ENCODE measurements around the gene SFXN4.
A peak's percentile ranks its signal among the peaks of the same experiment; 100 is the strongest.
"Not testable (repeated sequence)": the region's sequence is repeated elsewhere in the genome, so short reads cannot be mapped to it uniquely, and the experiment has no call there.

The SFXN4 gene

DNA sequence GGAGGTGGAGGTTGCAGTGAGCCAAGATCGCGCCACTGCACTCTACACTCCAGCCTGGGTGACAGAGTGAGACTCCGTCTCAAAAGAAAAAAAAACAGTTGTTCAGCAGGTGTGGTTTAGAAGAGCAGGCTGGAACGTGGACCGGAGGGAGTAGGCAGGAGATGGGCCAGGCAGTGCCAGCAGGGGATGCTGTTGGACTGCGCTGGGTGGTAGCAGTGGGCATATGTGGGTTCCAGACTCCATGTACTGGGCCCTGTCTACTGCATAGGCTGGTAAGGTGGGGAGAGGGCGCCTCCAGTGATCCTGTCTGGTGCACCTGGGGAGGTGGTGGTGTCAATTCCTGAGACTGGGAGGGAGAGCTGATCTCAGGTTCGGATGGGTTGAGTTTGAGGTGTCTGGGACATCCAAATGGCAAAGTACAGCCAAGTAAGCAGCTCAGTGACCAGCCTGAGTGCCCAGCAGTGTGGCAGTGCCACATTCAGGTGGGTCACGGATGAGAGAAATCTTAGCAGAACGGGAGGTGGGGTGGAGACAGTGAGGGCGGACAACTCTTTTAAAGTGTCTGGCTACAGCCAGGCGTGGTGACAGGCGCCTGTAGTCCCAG is 25.9 kb downstream of the SFXN4 start:
- peak; percentile 41 for DNase-seq

DNA sequence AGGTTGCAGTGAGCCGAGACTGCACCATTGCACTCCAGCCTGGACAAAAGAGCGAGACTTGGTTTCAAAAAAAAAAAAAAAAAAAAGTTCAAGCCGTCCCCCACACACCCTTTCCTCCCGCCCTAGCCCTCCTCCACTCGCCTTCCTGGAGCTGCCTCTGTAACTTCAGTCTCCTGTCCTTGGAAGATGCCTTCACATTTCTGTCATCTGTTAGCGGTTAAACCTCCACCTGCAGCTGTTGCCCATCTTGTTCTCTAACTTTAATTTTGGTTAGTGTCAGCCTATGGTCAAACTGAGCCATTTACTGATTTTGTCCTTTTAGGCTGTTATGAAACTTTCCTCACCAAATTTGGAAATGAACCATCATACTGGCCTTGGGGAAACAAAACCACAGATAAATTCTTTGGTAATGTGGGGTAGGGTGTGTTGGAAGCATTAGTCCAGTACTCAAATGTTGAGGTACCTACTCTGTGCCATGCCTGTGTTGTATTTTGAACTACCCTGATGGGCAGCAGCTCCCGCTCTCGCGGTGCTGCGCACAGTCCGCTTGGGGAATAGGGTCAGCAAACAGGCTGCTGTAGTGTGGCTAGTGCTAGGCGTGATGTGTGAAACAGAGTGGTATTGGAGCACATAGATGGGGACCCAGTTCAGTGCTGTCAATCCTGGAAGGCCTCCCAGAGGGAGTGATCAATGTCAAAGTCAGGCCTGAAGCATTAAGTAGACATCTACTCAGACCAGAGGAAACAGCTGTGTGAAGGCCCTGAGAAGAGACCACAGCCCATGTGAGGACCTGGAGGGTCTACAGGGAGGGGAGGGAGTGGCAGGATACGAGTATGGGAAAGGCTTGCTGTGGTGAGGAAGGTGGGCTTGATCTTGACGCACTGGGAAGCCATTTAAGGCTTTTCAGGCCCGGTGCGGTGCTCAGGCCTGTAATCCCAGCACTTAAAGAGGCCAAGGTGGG is 26.9 kb downstream of the SFXN4 start:
- no peak for DNase-seq

DNA sequence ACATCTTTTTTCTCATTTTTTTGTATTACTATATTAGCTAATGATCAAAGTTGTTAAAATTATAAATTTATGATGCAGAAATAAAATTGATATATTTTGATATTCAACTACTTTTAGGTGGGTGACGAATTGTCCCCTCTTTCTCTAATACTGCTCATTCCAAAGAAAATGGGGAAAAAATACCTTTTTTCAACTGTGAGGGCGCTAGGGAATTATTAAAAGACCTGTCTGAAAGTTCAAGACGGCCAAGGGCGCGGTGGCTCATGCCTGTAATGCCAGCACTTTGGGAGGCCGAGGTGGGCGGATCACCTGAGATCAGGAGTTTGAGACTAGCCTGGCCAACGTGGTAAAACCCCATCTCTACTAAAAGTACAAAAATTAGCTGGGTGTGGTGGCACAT is 27.6 kb downstream of the SFXN4 start:
- not testable (repeated sequence) for DNase-seq

DNA sequence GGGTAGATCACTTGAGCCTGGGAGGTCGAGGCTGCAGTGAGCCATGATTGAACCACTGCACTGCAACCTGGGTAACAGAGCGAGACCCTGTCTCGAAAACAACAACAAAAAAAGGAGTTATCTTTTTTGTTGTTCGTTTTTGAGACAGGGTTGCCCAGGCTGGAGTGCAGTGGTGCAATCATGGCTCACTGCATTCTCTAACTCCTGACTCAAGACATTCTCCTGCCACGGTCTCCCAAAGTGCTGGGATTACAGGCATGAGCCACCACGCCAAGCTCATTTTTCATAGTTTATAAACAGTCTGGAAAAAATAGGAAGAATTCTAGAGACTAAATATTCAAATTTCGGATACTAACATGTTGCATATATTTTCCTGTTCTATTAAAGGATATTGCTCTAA is 29.4 kb downstream of the SFXN4 start:
- no peak for DNase-seq

DNA sequence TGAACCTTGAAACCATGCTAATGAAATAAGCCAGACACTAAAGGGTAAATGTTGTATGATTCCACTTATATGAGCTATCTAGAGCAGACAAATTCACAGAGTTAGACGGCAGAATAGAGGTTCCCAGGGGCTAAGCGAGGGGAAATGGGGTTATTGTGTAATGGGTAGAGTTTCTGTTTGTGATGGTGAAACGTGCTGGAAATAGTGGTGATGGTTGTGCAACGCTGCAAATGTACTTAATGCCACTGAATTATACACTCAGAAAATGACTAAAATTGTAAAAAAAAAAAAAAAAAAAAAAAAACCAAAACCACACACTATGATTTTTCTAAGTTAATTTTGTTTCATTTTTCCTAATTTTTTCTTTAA is 30.0 kb downstream of the SFXN4 start:
- peak; percentile 76 for DNase-seq

DNA sequence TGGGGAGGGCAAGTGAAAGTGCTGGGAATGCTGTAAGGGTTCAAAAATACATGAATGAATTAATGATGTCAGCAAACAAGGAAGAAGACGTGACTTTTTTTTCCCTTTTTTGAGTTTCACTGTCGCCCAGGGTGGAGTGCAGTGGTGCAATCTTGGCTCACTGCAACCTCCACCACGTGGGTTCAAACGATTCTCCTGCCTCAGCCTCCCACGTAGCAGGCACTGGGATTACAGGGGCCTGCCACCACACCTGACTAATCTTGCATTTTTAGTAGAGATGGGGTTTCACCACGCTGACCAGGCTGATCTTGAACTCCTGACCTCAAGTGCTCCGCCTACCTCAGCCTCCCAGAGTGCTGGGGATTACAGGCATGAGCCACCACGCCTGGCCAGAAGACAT is 31.6 kb downstream of the SFXN4 start:
- DNase-seq = peak; percentile 65

DNA sequence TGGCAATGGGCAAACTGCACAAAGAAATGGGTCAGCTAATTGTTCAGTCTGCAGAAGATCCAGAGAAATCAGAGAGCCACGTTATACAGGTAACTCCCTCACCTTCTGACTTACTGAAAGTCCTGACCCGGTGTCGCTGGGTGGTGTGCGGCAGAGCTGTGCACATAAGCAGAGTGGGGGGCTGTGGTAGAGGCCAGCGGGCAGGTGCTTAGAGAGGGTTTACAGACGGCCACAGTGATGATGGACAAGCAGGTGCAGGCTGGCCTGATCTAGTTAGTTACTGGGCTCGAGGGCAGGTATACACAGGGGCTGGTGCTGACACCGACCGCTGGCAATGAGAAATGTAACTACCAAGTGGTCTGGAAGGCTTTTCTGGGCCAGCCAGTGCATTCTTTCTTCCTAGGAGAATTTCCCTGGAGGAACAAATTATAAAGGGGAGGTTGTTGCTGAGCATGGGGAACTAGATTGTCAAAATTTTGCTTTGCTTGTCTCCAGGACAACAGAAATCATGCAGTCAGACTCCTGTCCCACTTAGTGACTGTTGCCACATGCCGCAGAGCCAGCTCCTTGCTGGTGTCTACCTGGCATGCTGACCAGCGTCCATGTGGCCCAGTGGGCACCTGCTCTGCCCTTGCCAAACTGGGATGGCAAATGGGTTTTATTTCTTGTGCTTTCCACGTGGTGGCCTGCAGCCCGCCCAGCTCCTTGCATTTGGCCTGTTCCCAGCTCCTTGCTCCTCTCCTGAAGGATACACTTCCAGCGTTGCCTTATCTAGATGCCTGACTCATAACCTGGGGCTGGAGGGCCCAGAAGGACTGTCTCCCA is 32.8 kb downstream of the SFXN4 start:
- no peak for DNase-seq

DNA sequence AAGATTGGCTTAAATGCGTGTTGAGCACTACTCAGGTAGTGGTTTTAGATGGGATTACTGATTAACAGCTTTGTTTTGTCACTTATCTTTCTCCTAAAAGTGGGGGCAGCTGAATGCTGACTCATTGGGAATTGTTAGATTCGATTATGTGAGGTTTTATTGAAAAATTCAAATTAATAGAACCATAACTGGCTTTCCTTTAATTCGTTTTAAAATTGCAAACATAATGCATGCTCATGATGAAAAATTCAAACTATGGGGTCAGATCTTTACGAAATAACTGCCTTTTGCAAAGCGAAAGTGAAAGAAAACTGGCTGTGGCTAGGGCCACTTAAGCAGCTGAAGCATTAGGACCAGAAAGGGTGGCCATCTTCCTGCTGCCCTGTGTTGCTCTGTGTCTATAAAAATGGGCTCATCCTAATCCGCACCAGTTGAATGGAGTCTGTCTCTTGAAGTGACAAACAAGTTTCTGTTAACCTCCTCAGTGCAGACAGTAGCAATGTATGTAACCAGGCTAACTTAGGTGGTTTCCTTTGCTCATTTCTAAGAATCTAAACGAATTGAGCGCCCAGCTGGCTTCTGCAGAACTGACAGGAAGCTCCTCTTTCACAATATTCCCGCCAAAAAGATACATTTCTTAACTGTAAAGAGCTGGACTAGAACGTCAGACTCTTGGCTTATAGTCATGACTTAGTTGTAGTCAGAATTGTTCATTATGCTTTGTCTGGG is 33.8 kb downstream of the SFXN4 start:
- peak; percentile 92 for DNase-seq

DNA sequence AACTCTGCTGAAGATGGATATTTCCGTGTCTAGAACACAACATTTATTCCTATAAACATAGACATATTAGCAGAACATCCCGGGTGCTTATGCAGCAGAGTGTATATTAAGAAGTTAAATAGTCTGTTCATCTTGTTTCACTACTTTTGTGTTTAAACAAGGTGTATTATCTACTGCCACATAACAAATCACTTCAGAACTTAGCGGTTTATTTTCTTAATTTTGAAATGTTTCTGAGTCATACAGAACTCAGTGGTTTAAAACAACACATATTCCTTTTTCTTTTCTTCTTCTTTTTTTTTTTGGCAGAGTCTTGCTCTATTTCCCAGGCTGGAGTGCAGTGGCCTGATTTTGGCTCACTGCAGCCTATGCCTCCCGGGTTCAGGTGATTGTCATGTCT is 35.8 kb downstream of the SFXN4 start:
- DNase-seq = peak; percentile 33

DNA sequence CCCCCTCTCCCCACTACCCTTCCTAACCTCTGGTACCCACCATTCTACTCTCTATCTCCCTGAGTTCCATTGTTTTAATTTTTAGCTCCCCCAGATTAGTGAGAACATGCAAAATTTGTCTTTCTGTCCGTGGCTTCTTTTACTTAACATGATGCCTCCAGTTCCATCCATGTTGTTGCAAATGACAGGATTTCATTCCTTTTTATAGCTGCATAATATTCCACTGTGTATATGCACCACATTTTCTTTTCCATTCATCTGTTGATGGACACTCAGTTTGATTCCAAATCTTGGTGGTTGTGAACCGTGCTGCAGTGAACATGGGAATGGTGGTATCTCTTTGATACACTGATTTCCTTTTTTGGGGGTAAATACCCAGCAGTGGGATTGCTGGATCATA is 39.6 kb downstream of the SFXN4 start:
- no peak for DNase-seq

DNA sequence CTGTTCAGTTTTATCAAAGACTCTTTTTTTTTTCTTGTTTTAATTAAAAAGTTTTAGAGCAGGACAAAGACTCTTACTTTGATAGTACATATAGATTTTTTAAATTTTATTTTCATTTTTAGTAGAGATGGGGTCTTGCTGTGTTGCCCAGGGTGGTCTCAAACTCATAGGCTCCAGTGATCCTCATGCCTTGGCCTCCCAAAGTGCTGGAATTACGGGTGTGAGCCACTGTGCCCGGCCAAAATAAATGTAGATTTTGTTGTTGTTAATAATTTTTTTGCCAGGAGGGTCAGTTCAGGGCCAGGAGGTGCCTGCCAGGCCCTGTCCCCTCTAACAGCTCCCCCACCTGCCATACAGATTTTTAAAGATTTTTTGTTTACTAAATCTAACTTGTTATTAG is 44.6 kb downstream of the SFXN4 start:
- no peak for DNase-seq

DNA sequence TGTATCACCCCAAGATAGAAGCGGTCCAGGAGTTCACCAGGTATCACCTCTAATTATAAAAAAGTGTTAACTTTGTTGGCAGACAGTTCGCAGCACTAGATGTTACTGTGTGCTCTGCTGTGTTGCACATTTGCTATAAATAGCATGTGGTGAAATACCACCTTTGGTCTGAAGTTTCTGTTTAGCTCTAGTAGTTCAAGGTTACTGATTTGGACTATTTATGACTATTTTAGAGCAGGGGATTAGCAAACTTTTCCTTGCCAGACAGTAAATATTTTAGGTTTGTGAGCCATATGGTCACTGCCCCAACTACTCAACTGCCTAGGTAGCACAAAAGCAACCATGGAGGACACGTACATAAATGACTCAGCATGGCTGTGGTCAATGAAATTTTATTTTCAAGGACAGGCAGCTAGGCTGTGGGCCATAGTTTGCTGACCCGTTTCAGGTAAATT is 45.1 kb downstream of the SFXN4 start:
- DNase-seq = peak; percentile 37

DNA sequence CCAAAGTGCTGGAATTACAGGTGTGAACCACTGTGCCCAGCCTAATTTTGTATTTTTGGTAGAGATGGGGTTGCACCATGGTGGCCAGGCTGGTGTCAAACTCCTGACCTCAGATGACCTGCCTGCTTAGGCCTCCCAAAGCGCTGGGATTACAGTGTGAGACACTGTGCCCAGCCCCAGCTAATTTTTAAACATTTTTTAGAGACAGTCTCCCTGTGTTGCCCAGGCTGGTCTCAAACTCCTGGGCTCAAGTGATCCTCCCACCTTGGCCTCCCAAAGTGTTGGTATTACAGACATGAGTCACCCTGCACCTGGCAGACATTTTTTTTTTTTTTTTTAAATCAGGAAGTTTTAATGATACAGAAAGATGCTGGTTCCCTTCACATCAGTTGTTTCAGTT is 46.1 kb downstream of the SFXN4 start:
- DNase-seq = no peak

DNA sequence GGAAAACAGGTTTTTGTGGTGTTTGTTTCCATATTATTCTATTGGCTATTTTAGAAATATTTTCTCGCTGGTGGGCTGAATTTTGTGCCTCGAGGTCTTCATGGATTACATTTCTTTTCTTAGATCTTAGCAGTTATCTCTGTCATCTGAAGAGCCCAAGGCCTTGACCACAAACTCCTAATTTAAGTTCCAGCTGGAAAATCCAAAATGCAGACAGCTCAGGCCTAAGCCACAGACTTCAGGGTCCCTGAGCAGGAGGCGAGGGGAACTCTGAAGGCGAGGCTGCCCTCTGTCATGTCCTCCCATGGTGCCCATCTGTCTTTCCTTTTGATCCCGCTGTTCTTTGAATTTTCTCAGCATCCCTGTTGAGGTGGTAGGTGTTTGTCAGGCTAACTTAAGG is 47.3 kb downstream of the SFXN4 start:
- no peak for DNase-seq

DNA sequence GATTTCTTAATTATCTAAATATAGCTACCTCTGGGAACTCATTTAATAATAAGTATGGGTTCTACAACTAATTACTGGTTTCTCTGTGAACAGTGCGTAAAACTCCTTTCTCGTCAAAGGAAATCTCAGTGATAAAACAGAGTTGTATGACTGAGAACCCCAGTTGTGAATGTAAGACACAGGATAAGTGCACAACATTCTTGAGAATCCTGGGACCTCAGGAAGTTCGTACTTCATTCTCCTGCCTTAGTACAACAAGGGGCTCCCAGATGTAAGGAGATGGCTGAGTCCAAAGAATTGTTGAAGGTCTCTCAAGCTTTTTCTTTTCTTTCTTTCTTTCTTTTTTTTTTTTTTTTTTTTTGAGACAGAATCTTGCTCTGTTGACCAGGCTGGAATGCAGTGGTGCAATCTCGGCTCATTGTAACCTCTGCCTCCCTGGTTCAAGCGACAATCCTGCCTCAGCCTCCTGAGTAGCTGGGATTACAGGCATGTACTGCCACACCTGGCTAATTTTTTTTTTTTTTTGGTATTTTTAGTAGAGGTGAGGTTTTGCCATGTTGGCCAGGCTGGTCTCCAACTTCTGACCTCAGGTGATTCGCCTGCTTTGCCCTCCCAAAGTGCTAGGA is 49.1 kb downstream of the SFXN4 start:
- DNase-seq = no peak

DNA sequence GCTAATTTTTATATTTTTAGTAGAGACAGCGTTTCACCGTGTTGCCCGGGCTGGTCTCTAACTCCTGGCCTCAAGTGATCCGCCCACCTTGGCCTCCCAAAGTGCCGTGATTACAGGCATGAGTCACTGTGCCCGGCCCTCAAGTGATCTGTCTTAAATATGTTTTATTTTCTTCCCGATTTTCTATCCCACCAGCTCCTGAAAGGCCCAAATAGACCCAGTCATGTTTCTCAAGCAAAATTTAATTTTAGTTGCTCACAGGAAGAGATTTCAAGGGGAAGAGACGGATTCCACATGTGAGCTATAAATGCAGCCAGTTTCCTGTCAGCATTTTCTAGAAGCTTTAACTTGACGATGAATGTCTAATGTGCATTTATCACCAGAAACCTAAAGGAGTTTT is 49.6 kb downstream of the SFXN4 start:
- no peak for DNase-seq

DNA sequence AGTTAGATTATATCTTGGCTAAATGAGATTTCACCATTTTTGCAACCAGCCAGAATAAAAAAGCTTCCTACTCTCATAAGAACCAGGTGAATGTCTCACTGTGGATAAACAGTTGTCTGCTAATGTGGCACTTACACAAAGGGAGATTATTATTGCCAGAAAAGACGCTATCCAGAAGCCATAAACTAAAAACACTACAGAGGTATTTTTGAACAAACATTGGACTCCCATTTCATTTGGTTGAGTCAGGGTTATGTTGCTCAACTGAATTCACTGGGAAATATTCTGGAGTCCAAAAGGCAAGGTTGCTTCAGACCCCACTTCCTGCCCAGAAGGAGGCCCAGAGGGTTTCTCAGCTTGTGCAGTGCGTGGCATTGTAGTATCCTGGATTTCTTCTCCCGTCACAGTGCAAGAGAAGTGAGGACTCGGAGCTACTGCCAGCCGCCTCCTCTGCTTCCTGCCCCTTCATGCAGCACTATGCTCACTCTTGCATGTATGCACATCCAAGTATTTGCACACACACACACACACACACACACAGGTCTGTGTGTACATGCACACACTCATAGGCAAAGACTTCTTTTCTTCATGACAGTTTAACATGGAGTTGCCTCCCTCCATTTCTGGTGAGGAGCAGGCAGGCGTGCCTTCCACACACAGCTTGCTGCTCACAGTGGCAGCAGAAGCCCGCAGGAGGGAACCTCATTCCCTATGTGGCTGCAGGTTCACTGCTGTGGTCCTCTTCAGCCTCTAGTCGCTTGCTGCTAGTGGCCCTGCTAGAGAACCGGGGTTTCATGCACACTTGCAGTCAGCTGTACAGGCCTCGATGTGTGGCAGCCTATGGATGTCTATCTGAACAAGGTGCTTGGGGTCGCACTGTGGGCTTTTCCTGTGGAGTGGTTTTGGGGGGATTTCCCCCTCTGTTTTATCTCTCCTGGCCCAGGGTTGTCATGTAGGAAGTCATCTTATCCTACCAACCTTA is 51.5 kb downstream of the SFXN4 start:
- DNase-seq = no peak

DNA sequence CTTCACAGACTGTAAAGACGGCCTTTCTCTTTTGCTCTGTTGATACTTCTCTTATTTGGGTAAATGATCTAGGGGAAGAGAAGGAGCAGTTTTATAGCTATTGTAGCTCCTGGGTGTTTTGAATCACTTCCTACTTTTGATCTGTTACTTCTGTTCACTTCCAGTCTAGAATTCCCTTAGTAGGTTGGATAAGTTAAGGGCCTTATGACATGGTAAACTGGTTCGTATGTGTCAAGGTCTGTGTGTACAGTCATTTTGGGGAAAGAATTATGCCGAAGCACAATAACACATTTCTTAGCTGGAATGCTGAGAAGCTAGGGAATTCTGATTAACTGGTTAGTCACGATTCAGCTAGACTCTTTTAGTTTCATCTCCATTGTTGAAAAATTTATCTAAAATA is 53.5 kb downstream of the SFXN4 start:
- no peak for DNase-seq

DNA sequence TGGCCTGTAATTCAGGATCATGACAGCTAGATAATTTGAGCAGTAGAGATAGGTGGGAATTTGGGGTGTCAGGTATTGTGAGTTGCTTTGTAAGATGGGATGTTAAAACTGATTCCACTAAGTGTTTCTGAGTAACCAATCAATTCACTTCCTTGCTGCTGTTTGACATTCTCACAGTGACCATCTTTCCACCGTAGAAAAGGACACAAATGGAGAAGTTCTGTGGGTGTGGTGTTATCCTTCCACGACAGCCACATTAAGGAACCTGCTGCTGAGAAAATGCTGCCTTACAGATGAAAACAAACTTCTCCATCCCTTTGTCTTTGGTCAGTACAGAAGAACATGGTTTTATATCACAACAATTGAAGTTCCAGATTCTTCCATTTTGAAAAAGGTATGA is 57.7 kb downstream of the SFXN4 start:
- not testable (repeated sequence) for DNase-seq

DNA sequence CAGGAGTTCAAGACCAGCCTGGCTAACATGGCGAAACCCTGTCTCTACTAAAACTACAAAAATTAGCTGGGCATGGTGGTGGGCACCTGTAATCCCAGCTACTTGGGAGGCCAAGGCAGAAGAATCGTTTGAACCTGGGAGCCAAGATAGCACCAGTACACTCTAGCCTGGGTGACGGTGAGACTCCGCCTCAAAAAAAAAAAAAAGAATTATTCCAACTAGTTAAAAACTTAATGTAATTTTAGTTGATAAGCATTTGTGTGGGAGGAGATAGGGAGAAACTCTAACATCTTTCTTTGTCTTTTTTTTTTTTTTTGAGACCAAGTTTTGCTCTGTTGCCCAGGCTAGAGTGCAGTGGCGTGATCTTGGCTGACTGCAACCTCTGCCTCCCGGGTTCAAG is 58.4 kb downstream of the SFXN4 start:
- DNase-seq = not testable (repeated sequence)

DNA sequence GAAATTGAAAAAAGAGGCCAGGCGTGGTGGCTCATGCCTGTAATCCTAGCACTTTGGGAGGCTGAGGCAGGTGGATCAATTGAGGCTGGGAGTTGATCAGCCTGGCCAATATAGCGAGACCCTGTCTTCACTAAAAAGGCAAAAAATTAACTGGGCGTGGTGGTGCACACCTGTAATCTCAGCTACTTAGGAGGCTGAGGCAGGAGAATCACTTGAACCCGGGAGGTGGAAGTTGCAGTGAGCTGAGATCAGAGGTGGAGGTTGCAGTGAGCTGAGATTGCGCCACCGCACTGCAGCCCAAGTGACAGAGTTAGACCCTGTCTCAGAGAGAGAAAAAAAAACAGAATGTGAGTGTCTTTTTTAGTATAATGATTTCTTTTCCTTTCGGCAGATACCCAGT is 59.6 kb downstream of the SFXN4 start:
- DNase-seq = not testable (repeated sequence)

Data from activated CD4-positive, alpha-beta T cell treated with anti-CD3 and anti-CD28 coated beads, Interleukin-2, amount 50 U/mL, for 16 hours (primary cell).